LNCaP clone FGC (cell line): ENCODE measurements around the gene TFEB.

ENCODE experiments used
- DNase-seq: peaks from one replicate; pipeline ENCODE4 v3.0.0-alpha.2; 2011; ENCODE audit warnings: low read depth
- H3K4me3 ChIP-seq: 2 replicates; pipeline ENCODE4 v1.5.1; 2011; ENCODE audit warnings: mild to moderate bottlenecking, low read depth, low read length, control low read depth
- CTCF ChIP-seq: IDR thresholded peaks from 2 replicates; pipeline ENCODE4 v1.5.1; 2012; ENCODE audit warnings: mild to moderate bottlenecking; ENCODE audit not compliant: control insufficient read depth, insufficient read depth; ENCODE audit errors: extremely low read depth

Gene TFEB

GRCh38 chr6:41653691-41654090, 81.7 kb downstream of the TFEB start:
- no peak for TF ChIP-seq CTCF
- no peak for DNase-seq
- H3K4me3 ChIP-seq, result no peak overlapping the region

DNA sequence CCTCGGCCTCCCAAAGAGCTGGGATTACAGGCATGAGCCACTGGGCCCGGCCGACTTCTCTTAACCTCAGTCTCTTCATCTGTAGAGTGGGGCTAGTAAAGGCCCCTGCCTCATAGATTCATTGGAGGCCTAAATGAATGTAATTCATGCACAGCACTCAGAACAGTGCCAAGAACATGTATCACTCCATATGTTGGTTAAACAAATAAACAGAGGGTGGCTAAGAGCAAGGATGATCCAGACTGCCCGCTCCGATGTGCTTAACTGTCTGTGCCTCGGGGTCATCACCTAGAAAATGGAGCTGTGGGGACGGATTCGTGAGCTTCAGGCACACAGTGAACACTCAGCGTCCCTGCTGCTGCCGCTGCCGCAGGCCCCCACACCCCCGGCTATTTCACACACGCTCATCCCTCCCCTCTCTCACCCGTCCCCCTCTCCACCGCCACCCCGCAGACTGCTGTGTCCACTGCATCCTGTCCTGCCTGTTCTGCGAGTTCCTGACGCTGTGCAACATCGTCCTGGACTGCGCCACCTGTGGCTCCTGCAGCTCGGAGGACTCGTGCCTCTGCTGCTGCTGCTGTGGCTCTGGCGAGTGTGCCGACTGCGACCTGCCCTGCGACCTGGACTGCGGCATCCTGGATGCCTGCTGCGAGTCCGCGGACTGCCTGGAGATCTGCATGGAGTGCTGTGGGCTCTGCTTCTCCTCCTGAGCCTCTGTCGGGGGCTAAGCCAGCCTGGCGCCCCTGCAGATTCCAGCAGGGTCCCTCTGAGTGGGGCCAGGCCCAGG, 82.3 kb downstream of the TFEB start:
- peak overlapping the region; percentile 14; the same call in 1 of the 2 replicates for H3K4me3 ChIP-seq
- peak; percentile 89 for DNase-seq
- peak; percentile 84 for TF ChIP-seq CTCF

- H3K4me3 ChIP-seq, result no peak overlapping the region
- no peak for TF ChIP-seq CTCF
- DNase-seq, result no peak
These were observed 83.3 kb downstream of the TFEB start for GRCh38 chr6:41651962-41652657.

DNA sequence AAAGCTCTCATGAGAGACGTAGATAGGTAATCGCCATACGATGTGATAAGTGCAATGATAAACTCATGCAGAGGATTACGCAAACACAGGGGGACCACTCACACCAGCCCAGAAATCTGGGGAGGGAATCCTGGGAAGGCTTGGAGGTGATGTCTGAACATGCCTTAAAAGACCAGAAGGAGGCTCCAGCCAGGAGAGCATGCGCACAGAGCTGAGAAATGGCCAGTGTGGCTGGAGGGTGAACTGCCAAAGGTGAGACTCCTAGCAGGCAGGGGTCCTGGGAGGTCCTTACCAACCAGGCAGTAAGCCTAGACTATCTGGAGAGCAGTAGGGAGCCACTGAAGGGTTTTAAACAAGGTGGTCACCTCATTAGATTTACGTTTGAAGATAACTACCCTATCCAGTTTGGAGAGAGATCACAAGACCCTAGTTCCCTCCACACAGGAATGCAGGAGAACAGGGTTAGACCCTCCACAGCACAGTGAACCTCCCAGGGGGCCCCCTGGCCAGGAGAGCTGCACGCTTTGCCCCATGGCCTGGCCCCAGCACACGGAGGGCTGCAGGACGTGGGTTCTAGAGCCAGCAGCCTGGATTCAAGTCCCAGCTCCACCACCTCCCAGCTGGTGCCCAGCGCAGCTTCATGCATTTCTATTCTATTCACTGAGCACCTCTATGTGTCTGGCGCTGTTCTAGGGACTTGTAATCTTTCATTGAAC, 84.0 kb downstream of the TFEB start:
- TF ChIP-seq CTCF, result no peak
- no peak for DNase-seq
- H3K4me3 ChIP-seq, result no peak overlapping the region

- TF ChIP-seq CTCF, result no peak
- no peak overlapping the region for H3K4me3 ChIP-seq
- DNase-seq, result no peak
These were observed 85.3 kb downstream of the TFEB start for GRCh38 chr6:41650120-41650519.

DNA sequence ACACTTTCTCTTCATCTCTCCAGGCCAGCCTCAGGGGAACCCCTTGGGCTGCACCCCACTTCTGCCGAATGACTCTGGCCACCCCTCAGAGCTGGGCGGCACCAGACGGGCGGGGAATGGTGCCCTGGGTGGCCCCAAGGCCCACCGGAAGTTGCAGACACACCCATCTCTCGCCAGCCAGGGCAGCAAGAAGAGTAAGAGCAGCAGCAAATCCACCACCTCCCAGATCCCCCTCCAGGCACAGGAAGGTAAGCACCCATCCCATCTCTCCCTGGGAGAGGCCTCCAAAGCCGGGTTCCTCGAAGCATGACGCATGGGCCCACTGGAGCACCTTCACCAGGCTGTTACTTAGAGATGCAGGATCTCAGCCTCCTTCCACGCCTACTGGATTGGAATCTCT, 85.8 kb downstream of the TFEB start:
- no peak for DNase-seq
- H3K4me3 ChIP-seq, result no peak overlapping the region
- no peak for TF ChIP-seq CTCF
